GM19328 (cell line): ENCODE measurements around the gene ULK1.
"Not testable (repeated sequence)": the region's sequence is repeated elsewhere in the genome, so short reads cannot be mapped to it uniquely, and the experiment has no call there.

Experiments used
- ATAC-seq: cut with Tn5 transposase; IDR thresholded peaks from one replicate; pipeline ENCODE4 v1.9.1; 2021; ENCODE audit warnings: mild to moderate bottlenecking, moderate library complexity; ENCODE audit not compliant: unreplicated experiment

ULK1 gene

GRCh38 chr12:131941116-131941986 is 46.9 kb downstream of the ULK1 start:
- ATAC-seq: no peak

DNA sequence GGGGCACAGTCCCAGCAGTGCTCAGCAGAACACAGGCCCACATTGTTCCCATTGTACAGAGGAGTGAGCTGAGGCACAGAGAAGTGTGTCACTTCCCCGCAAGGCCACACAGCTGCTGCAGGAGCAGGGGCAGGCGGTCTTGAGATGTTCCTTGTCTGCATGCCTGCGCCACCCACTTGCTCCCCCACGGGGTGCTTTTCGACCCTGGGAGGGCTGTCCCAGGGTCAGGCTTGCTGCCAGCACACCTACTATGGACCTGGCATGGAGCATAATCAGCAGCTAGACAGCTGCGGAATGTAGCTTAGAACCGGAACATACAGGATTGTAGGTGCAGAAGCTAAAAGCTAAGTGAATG is 47.5 kb downstream of the ULK1 start:
- ATAC-seq: no peak

DNA sequence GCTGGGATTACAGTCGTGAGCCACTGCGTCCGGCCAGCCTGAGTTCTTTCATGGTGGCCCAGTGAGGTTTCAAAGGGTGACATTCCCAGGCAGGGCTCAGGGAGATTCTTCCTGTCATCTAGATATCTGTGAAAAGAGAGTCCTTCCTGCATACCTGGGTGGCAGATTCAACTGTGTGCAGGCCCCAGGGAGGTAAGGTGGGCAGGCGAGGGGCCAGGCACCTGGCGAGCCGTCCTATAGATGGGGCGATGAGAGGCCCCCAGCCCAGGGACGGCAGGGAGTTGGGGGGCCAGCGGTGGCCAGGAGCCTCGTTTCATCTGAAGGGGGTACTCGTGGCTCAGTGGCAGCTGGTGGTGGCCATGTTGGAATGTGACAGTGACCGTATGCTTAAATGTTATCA is 48.2 kb downstream of the ULK1 start:
- no peak for ATAC-seq

- no peak for ATAC-seq
These were observed 49.0 kb downstream of the ULK1 start for GRCh38 chr12:131943389-131943788.

DNA sequence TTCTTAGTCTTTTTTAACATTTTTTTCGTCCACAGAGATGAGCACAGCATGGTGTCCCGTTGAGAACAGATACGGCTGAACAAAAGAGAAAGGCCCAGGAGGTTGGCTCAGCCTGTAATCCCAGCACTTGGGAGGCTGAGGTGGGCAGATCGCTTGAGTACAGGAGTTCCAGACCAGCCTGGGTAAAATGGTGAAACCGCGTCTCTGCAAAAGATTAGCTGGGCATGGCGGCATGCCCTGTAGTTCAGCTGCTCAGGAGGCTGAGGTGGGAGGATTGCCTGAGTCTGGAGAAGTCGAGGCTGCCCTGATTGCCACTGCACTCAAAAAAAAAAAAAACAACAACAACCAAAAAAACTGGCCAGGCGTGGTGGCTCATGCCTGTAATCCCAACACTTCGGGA is 49.5 kb downstream of the ULK1 start:
- ATAC-seq: no peak

- ATAC-seq: no peak
These were observed 50.3 kb downstream of the ULK1 start for GRCh38 chr12:131944601-131945251.

- ATAC-seq: no peak
These were observed 52.3 kb downstream of the ULK1 start for GRCh38 chr12:131946757-131947156.

DNA sequence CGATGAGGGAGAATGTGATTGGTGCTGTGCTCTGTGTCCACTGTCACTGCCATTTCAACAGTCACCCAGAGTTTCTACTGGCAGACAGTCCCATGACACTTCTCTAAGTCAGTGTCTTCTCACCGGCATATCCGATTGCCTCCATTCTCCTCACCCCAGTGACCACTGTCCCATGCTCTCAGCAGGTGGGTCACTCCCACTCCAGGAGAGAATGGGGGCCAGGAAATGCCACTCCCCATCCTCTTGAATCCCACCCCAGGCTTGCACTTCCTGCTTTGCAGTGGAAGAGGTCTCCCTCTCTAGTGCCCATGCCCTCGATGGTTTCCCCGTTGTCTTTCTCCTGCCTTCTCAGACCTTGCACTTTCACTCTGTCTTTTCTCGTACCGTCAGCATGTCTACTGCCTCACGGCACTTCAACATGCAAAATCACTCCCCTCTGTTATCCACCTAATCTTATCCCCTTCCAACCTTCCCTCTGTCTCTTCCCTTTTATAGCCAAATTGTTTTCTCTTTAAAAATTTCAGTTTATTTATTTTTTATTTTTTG is 53.1 kb downstream of the ULK1 start:
- no peak for ATAC-seq

DNA sequence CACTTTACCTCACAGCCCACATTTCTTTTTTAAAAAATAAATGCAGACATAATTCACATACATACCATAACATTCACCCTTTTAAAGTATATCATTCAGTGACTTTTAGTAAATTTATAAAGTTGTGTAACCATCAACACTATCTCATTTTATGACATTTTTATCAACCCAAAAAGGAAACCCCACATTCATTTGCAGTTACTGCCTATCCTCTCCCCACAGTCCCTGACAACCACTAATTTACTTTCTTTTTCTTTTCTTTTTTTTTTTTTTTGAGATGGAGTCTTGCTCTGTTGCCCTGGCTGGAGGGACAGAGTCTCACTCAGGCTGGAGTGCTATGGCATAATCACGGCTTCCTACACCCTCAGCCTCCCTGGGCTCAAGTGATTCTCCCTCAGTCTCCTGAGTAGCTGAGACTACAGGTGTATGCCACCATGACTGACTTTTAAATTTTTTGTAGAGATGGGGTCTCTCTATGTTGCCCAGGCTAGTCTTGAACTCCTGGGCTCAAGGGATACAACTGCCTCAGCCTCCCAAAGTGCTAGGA is 53.8 kb downstream of the ULK1 start:
- no peak for ATAC-seq

GRCh38 chr12:131948713-131949430 is 54.5 kb downstream of the ULK1 start:
- ATAC-seq: not testable (repeated sequence)

- ATAC-seq: peak; percentile 85
These were observed 55.2 kb downstream of the ULK1 start, which contains the start of gene EP400 for GRCh38 chr12:131949431-131950181. TSS of gene EP400 (plus strand) at chr12:131949942. CDS start at chr12:131960620, 10,678 bp downstream.

GRCh38 chr12:131950182-131950913 is 55.9 kb downstream of the ULK1 start:
- peak; percentile 30 for ATAC-seq

DNA sequence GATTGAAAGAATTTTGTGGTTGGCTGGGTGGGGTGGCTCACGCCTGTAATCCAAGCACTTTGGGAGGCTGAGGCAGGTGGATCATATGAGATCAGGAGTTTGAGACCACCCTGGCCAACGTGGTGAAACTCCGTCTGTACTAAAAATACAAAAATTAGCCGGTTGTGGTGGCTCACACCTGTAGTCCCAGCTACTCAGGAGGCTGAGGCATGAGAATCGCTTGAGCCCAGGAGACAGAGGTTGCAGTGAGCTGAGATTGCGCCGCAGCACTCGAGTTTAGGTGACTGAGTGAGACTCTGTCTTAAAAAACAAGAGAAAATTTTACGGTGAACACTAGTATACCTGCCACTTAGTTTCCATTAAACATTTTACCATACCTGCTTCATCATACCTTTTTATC is 59.4 kb downstream of the ULK1 start:
- ATAC-seq: not testable (repeated sequence)

DNA sequence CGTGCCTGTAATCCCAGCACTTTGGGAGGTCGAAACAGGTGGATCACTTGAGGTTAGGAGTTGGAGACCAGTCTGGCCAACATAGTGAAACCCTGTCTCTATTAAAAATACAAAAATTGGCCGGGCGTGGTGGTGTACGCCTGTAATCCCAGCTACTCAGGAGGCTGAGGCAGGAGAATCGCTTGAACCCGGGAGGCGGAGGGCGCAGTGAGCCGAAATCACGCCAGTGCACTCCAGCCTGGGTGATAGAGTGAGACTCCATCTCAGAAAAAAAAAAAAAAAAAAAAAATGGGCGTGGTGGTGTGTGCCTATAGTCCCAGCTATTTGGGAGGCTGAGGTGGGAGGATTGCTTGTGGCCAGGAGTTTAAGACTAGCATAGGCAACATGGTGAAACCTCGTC is 60.0 kb downstream of the ULK1 start:
- not testable (repeated sequence) for ATAC-seq

DNA sequence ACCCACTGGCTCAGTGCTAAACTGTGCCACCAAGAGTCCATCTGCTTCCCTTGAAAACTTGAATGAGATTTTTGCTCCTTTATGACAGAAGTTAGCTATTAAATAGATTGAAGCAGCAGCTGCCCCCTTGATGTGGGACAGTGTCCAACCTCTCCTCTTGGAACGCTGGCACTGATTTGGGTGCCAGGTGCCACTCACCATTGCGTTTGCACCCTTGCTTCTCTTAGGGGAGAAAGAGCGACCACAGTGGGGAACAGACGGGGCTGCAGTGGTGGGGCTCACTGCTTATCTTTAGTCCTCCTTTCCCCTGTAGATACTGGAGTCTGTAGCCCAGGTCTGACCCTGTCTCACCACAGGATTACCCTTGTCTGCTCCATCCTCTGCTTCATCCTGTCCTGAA is 64.7 kb downstream of the ULK1 start:
- ATAC-seq: no peak

DNA sequence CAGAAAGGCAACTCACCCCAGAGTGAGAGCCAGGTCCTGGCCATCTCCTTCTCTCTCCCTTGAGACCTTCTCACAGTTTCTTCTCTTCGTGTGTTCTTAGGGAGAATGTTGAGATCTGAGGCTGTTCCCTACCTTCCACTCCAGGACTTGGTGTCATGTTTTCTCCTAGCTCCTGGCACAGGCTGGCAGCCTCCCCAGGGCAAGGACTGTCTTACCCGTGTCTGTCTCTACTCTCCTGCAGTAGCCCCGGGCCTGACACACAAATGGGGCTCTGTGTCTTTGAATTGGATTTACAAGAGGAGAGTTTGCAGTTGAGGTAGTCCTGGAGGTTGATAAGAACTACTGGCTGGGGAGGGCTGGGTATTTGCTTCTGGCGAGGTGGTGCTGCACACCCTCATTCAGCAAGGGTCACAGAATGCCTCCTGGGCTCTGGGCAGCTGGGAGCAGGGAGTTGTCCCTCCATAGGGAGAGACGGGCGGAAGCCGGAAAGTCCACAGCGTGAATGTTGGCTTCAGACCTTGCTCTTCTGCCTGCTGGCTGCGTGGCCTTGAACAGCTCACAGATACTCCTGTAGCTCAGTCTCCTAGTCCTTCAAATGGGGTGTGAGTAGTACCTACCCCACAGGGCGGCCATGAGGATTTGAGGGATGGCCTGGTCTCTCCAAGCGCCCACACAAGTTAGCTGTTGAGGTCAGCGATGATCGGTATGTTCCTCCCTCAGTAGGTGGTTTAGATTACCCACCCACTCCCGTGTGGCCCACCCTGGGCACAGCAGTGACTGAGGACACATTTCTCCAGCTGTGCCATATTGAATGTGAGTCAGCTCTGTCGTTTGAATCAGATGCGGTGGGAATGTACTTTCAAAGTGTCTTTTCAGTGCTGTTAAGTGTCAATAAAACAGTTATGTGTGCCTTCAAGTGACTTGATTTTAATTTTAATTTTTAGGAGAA is 65.5 kb downstream of the ULK1 start:
- ATAC-seq: no peak

DNA sequence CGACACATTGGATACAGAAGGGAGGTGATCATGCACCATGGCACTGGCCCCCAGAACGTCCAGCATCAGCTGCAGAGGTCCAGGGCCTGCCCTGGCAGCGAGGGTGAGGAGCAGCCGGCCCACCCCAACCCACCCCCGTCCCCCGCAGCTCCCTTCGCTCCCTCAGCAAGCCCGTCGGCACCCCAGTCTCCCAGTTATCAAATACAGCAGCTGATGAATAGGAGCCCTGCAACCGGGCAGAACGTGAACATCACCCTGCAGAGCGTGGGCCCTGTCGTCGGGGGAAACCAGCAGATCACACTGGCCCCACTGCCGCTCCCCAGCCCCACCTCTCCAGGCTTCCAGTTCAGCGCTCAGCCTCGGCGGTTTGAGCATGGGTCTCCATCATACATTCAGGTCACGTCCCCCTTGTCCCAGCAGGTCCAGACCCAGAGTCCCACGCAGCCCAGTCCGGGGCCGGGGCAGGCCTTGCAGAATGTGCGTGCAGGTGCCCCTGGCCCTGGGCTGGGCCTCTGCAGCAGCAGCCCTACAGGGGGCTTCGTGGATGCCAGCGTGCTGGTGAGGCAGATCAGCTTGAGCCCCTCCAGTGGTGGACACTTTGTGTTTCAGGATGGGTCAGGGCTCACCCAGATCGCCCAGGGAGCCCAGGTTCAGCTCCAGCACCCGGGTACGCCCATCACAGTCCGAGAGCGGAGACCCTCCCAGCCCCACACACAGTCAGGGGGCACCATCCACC is 66.3 kb downstream of the ULK1 start:
- not testable (repeated sequence) for ATAC-seq

DNA sequence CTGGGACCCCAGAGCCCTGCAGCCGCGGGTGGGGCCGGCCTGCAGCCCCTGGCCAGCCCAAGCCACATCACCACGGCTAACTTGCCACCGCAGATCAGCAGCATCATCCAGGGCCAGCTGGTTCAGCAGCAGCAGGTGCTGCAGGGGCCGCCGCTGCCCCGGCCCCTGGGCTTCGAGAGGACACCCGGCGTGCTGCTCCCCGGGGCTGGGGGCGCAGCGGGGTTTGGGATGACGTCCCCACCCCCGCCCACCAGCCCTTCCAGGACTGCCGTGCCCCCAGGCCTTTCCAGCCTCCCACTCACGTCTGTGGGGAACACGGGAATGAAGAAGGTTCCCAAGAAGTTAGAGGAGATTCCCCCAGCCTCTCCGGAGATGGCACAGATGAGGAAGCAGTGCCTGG is 66.9 kb downstream of the ULK1 start:
- ATAC-seq: not testable (repeated sequence)
